HK-2 (cell line): Measurements from ENCODE around the gene INPP5J.
"Not testable (repeated sequence)": the region's sequence is repeated elsewhere in the genome, so short reads cannot be mapped to it uniquely, and the experiment has no call there.

Source experiments
- DNase-seq: peaks from one replicate; pipeline ENCODE4 v3.0.0-alpha.2; 2018; ENCODE audit not compliant: unreplicated experiment

The INPP5J gene

DNA sequence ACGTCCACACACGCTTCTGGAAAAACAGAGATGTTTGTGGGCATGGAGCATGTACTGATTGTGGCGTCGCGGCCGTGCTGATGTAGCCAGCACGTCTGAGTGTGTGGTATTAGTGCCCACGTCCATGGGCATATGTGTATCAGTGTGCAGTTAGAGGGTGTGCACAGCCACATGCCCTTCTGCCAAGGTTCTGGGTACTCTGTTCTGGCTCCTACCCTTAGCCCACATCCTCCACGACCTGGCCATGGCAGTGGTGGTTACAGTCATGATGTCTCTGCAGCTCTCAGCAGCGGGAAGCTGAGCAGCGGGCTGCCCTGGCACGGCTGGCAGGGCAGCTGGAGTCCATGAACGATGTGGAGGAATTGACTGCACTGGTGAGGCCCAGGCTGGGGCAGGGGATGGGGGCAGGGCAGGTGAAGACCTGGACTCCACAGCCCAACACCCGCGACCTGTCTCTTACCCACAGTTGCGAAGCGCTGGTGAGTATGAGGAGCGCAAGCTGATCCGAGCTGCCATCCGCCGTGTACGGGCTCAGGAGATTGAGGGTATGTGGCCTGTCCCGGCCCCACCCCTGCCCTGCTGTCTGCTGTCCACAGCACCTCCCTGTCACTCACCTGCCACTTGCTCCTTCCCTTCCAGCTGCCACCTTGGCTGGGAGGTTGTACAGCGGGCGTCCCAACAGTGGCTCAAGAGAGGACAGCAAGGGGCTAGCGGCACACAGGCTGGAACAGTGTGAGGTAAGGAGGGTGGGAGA, 34.4 kb upstream of the INPP5J start:
- no peak for DNase-seq

DNA sequence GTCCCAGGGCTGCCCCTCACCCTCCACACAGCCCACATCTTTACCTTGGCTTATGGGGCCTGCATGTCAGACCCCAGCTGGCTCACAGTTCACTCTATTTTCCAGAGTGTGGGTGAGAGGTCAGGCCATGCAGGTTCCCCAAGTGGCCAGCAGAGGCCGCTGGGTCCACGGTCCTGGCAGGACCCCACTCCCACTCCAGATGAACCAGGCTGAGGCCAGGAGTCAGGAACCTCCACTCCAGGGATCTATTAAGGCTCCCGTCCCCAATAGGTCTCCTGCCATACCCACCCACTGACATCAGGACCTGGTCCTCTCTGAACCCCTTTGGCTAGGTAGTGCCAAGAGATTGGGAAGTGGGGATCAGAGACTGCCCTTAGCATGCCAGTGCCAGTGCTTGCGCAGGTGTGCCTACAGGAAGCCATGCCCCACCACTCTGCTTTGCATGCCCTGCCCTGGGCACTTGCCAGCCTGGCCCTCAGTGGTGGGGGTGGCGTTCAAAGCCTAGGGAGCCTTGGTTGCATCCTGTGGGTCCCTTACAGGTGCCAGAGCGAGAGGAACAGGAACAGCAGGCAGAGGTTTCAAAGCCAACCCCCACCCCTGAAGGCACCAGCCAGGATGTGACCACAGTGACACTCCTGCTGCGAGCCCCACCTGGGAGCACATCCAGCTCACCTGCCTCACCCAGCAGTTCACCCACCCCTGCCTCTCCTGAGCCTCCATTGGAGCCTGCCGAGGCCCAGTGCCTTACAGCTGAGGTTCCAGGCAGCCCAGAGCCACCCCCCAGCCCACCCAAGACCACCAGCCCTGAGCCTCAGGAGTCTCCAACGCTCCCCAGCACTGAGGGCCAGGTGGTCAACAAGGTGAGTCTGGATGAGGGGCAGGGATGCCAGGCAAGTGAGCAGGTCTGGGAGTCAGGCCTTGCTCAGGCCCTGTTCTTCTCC, 33.3 kb upstream of the INPP5J start:
- no peak for DNase-seq

DNA sequence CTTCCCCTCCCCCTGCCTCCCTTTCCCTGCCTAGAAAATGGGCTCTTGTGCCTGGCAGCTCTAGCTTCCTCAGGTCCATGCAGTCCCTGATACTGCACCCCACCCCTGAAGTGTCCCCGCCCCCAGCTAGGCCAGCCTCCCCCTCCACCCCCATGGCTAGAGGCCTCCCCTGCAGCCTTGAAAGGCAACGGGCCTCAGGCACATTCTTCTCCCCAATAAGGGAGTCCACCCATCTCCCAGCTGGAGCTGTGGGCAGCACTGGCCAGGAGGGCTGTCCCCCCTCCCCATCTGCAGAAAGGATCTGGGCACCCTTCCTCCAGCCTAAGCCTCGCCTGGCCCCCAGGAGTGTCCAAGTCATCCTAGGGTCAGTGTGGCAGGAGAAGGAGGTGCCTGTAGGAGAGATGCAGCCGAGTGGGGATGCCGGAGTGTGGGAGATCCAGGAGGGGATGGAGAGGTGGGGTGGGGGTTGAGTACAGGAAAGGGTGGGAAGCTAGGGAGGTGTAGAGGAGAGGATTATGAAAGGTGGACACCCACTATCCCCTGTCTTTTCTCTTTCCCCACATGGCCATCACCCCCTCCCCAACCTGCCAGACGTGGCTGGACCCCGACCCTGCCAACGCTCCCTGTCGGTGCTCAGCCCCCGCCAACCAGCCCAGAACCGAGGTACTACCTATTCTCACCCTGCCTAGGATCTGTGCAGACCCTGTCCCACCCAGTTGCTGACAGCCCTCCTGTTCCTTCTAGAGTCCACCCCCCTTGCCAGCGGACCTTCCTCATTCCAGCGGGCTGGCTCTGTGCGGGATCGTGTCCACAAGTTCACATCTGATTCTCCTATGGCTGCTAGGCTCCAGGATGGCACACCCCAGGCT, 32.3 kb upstream of the INPP5J start:
- DNase-seq: no peak

DNA sequence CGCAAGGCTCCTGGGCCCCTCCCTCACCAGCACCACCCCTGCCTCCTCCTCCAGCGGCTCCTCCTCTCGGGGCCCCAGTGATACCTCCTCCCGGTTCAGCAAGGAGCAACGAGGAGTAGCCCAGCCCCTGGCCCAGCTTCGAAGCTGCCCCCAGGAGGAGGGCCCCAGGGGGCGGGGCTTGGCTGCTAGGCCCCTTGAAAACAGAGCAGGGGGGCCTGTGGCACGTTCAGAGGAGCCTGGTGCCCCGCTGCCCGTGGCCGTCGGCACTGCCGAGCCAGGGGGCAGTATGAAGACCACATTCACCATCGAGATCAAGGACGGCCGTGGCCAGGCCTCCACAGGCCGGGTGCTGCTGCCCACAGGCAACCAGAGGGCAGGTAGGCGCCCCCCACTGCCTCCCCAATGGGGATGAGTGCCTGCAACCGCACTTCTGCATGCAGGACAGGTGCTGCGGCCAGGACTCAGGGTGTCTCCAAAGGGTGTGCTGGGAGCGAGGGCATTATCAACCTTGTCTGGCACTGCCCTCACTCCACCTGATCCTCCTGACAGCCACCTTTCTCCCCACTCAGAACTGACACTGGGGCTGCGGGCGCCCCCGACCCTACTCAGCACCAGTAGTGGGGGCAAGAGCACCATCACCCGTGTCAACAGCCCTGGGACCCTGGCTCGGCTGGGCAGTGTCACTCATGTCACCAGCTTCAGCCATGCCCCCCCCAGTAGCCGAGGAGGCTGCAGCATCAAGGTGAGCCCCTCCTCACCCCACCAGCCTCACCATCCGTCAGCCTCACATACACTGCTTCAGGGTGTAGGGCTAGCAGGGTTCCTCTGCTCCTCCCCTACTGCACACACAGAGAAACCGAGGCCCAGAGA, 31.4 kb upstream of the INPP5J start:
- DNase-seq: no peak

DNA sequence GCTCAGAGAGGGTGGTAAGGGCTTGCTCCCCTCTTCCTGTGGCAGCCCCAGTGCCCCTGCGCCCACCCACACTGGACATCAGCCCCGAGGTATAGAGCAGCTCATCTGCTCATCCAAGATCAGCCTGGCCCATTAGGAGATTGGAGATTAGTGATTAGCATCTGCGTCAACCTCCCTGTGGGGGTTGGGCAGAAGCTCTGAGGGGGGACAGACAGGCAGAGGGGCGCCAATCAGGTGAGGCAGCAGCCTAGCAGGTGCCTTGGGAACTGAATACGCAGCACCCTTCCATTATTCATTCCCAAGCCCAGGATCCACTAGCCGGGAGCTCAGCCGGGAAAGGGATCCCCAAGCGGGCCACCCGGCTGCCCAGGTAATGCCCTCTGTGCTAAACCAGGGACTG, 30.6 kb upstream of the INPP5J start:
- no peak for DNase-seq

DNA sequence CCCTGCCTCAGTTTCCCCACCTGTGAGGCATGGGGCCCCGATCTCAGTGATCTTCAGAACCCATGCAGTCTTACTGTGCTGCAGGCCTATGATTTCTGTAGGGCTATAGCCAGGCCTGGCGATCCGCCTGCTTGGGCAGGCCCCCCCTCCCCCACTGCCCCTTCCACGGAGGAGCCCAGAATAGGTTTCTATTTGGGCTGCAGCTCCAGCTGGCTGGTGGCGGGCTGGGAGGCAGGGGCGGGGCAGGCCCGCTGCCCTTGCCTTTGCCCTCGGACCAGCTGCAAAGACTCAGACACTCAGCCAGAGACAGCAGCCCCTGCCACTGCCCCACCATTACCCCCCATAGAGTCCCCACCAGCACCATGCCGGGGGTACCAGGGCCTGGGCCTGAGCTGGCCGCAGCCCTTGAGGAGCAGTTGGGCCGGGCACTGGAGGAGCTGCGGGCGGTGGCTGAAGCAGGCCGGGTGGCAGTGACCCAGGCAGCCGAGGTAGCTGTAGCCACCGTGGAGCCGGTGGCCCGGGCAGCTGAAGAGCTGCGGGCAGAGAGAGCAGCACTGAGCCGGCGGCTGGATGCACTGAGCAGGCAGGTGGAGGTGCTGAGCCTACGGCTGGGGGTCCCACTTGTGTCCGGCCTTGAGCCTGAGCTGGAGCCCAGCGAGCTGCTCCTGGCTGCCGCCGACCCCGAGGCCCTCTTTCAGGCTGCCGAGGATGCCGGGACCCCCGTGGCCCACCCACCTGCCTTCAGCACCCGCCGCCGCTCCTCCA, 29.5 kb upstream of the INPP5J start:
- no peak for DNase-seq

DNA sequence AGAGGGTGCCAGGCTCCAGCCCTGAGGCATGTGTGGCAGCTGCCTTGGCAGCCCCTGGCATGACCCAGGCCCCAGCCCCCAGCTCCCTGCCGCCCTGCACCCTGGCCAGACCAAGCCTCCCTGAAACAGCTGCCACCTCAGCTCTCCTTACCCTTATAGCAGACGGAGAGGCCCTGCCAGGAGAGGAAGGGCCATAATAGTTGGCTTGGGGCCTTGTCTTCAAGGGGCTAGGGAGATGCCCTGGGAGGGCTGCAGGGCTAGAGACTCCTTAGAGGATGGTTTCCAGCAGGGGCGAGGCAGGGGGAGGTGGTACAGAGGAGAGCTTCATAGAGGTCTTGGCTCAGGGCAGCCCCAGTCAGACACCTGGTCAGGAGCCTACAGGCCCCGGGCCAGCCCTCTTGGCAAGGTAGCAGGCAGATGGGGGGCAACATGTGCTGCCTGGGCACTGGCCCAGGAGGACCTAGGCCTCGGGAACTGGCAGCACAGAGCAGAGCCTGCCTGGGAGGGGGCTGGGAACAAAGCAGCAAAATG, 28.7 kb upstream of the INPP5J start:
- no peak for DNase-seq

DNA sequence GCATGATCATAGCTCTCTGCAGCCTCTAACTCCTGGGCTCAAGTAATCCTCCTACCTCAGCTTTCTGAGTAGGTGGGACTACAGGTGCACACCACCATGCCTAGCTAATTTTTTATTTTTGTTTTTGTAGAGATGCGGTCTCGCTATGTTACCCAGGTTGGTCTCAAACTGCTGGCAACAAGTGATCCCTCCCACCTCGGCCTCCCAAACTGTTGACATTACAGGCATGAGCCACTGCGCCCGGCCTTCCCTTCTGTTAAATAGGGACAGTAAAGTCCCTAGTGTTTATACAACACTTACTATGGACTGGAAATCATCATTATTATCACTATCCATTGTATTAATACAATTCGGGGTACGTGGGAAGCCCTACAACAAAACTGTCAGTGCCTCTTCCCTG, 28.0 kb upstream of the INPP5J start:
- no peak for DNase-seq

DNA sequence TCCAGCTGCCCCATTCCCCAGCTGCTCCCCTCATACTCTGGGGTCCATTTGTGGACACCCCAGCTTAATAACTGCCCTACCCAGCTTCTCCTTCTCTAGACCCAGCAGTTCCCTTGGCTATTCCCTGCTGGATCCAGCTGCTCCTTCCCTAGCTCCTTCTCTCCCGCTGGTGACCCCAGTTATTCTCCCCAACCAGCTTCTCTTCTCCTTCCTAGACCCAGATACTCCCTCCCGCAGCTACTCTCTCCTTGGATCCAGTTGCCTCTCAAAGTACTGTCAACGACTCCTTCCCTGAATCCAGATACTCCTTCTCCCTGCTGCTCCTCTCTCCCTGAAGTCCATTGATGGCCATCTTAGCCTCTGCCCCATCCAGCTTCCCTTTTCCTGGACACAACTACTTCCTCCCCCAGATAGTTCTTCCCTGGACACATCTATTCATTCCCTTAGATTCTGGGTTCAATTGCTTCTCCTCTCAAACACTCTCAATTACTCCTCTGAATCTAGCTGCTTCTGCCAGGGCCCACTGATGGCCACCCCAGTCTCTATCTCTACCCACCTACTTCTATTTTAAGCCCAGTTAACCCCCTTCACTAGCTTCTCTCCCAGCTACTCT, 27.0 kb upstream of the INPP5J start:
- DNase-seq: no peak

DNA sequence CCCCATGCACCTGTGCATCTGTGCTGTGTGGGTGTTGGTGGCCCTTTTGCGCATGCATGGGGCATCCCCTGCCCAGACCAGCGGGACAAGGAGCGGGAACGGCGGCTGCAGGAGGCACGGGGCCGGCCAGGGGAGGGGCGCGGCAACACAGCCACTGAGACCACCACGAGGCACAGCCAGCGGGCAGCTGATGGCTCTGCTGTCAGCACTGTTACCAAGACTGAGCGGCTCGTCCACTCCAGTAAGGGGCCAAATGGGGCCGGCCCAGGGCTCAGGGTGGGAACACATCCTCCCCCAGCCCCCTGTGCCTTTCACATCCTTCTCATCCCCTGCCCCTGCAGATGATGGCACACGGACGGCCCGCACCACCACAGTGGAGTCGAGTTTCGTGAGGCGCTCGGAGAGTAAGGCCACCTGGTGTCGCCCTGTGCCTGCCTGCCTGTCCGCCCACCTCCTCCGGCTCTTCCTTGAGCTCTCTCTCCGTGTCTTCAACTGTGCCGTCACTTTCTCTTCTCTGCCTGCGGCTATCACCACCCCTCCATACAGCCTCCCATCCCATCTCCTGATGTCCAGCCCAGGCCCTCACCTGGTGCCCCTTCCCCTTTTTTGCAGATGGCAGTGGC, 26.0 kb upstream of the INPP5J start:
- no peak for DNase-seq

DNA sequence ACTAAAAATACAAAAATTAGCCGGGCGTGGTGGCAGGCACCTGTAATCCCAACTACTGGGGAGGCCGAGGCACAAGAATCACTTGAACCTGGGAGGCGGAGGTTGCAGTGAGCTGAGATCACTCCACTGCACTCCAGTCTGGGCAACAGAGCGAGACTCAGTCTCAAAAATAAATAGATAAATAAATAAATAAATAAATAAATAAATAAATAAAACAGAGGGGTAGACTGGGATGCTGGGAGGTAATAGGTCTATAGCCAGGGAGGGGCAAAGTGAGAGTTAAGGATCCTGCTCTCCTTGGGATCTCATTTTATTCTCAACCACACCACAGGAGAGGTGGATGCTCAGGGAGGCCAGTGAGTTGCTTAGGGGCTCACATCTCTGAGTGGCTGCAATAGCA, 25.2 kb upstream of the INPP5J start:
- not testable (repeated sequence) for DNase-seq

DNA sequence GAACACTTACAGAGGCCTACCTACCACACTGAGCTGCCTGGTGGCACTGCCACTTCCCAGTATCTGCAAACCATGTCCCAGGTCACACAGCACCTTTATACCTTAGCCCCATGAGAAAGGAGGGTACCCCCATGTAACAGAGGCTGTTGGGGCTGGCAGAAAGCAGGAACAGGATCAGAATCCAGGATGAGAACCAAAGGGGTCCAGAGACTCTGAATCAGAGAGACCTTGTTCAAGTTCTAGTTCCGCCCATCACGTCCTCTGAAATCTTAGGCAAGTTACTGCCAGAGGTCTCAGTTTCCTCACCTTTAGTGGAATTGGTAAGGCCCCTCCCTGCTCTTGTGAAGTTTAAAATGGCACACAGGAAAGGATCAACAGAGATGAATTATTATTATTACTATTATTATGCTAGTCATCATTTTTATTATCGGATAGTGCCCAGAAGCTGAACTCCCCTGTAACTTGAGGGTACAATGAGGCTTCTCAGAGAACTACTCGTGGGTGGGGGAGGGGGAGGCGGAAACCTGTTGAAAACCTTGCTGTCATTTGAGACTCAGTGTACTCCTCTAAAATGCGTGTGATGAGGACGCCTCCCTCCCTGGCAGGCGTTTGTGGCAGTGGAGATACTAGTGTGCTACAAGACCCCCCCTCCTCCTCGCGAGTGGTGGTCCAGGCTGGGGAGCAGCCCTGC, 24.7 kb upstream of the INPP5J start:
- DNase-seq: no peak

DNA sequence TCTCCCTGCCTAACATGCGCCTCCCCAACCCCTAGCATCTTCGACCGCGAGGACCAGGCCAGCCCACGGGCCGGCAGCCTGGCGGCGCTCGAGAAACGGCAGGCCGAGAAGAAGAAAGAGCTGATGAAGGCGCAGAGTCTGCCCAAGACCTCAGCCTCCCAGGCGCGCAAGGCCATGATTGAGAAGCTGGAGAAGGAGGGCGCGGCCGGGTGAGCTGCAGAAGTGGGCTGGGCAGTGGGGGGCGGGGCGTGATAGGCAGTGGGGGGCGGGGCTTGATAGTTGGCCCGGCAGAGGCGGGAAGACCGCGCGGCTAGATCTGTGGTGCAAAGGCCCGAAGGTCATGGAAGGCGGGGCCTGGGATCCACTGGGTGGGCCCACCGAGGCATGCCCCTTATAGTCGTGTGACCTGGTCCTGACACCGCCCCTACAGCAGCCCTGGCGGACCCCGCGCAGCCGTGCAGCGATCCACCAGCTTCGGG, 24.1 kb upstream of the INPP5J start:
- no peak for DNase-seq

DNA sequence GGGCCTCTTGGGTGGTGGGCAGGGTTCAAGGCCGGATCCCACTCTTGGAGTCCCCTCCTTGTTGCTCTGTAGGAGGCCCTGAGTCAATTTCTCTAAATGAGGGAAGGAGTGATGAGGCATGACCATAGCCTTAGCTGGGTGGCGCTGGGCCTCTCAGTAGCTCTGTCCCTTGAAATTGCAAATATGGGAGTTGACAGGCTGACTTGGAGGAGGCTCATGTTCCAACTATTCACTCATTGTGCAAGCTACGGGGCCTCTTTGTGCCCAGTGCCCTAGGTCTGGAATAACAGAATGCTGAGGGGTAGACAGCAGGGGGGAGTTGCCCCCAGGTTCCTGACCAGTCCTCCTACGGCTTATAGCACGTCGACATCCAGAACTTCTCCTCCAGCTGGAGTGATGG, 23.4 kb upstream of the INPP5J start:
- no peak for DNase-seq

DNA sequence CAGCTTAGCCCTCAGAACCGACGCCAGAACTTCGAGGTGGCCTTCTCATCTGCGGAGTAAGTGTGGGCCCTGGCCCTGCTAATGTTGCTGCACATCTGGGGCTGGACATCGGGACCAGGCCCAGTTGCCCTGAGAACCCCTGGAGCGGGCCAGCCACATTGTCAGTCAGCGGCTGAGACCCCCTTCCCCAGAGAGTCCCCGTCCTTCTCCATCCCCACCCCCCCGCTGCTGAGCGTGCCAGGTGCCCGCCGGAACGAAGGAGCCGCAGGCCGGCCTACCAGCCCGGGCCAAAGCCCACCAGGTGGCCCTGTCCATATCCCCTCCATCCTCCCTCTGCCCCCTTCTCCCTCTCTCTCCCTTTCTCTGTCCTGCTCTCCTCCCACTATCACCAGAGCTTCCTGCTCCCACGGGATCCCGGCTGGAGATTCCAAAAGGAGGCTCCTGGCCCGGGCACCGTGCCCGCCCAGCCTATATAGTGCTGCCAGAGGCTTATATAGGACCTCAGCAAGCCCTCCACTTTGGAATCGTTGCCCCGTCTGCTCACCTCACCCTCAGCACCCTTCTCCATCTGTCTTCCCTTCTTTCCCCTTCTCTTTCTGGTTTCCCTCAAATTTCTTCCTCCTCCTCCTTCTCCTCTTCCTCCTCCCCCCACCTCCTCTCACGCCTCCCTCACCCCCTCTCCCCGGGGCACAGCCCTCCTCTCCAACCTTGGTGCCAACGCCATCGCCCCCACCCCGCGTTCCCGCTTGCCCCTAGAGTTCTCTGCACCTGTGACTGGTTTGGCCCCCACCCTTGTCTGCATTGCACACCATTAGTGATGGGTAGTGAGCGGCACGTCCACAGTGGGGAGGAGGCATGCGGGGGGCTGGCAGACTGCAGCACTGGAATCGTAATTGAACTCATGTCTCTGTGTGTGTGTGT, 22.7 kb upstream of the INPP5J start:
- no peak for DNase-seq

DNA sequence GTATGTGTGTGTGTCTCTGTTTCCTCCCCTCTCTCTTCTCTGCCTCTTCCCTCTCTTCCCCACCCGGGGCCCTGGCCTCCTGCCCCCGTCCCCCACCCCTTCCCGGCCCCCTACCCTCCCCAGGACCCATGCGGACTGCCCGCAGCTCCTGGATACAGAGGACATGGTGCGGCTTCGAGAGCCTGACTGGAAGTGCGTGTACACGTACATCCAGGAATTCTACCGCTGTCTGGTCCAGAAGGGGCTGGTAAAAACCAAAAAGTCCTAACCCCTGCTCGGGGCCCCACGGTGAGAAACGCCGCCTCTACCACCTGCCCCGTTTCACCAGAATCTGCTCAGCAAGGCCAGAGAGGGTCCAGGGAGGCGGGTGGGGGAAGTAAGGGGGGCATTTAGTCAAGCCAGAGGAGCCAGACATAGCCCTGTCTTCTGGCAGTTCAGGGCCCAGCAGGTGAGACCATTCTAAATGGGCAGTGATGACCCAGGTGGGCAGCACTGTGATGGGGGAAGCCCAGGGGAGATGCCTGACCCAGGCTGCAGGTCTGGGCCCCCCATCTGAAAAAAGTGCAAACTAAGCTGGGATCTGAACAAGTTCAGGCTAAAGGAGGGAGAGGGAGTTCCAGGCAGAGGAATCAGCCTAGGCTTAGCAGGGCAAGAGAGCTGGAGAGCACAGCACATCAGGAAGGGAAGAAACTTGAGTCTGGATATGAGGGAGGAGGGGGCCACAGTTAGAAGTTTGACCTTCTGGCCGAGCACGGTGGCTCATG, 21.8 kb upstream of the INPP5J start:
- DNase-seq: no peak
